ENCODE measurements around the gene CDC42EP4.
"Not testable (repeated sequence)": the region's sequence is repeated elsewhere in the genome, so short reads cannot be mapped to it uniquely, and the experiment has no call there.

CDC42EP4 gene

GRCh38 chr17:73308959-73309358 is 2.8 kb downstream of the CDC42EP4 start:
- H3K27me3 ChIP-seq (ENCODE audit: insufficient read depth, low read length); H3K4me3 ChIP-seq (ENCODE audit: low read length): not testable (repeated sequence)
- H3K4me1 ChIP-seq (ENCODE audit: insufficient read depth, low read length): peaks cover 27% of the 10 kb centered on the region

GRCh38 chr17:73308017-73308823 is 3.6 kb downstream of the CDC42EP4 start:
- Histone ChIP-seq H3K9me3 (ENCODE audit: low read length) (no peaks in the 10 kb centered on the region), H3K4me3 (ENCODE audit: low read length) (no peak overlapping the region), H3K27me3 (ENCODE audit: insufficient read depth, low read length) (no peaks in the 10 kb centered on the region), H2AFZ (ENCODE audit: low read depth, low read length) (no peak overlapping the region), H3K36me3 (ENCODE audit: insufficient read depth, low read length) (no peaks in the 10 kb centered on the region), H3K4me1 (ENCODE audit: insufficient read depth, low read length) (peaks cover 24% of the 10 kb centered on the region)

More at GRCh38 chr17:73308959-73309358, 2.8 kb downstream of the CDC42EP4 start:
- H2AFZ ChIP-seq (ENCODE audit: low read depth, low read length); H3K9me3 ChIP-seq (ENCODE audit: low read length); H3K36me3 ChIP-seq (ENCODE audit: insufficient read depth, low read length): not testable (repeated sequence)

DNA sequence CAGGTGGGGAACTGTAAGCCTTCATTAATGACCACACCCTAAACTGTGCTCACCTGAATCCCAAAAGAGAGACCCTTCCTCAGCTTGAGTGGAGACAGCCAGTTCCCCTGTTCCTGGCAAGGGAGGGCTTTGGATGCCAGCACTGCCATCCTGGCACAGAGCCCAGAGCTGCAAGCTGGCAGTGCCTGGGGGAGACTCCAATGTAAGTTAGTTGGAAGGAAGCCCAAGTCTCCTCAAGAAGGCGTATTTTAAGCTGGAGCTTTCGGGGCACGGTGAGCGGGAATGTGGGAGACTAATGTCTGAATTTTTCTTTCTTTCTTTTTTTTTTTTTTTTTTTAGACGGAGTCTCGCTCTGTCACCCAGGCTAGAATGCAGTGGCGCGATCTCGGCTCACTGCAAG is 4.7 kb downstream of the CDC42EP4 start:
- no peak overlapping the region for H2AFZ ChIP-seq (ENCODE audit: low read depth, low read length)
- H3K27me3 ChIP-seq (ENCODE audit: insufficient read depth, low read length): no peaks in the 10 kb centered on the region
- H3K36me3 ChIP-seq (ENCODE audit: insufficient read depth, low read length): no peaks in the 10 kb centered on the region
- H3K4me1 ChIP-seq (ENCODE audit: insufficient read depth, low read length): peaks cover 16% of the 10 kb centered on the region
- H3K9me3 ChIP-seq (ENCODE audit: low read length): no peaks in the 10 kb centered on the region
- no peak overlapping the region for H3K4me3 ChIP-seq (ENCODE audit: low read length)

- Histone ChIP-seq H3K9me3 (ENCODE audit: low read length) (no peaks in the 10 kb centered on the region), H3K27me3 (ENCODE audit: insufficient read depth, low read length) (no peaks in the 10 kb centered on the region), H3K4me3 (ENCODE audit: low read length) (no peak overlapping the region), H3K36me3 (ENCODE audit: insufficient read depth, low read length) (no peaks in the 10 kb centered on the region), H3K4me1 (ENCODE audit: insufficient read depth, low read length) (peaks cover 16% of the 10 kb centered on the region), H2AFZ (ENCODE audit: low read depth, low read length) (no peak overlapping the region)
These were observed 5.7 kb downstream of the CDC42EP4 start for GRCh38 chr17:73305845-73306836.

- Histone ChIP-seq H3K4me1 (ENCODE audit: insufficient read depth, low read length) (peaks cover 13% of the 10 kb centered on the region), H3K27me3 (ENCODE audit: insufficient read depth, low read length) (no peaks in the 10 kb centered on the region), H3K9me3 (ENCODE audit: low read length) (no peaks in the 10 kb centered on the region), H2AFZ (ENCODE audit: low read depth, low read length) (no peak overlapping the region), H3K4me3 (ENCODE audit: low read length) (no peak overlapping the region), H3K36me3 (ENCODE audit: insufficient read depth, low read length) (no peaks in the 10 kb centered on the region)
These were observed 6.6 kb downstream of the CDC42EP4 start for GRCh38 chr17:73304971-73305812.

- H3K9me3 ChIP-seq (ENCODE audit: low read length): no peaks in the 10 kb centered on the region
- H3K4me3 ChIP-seq (ENCODE audit: low read length): no peak overlapping the region
- H3K27me3 ChIP-seq (ENCODE audit: insufficient read depth, low read length): no peaks in the 10 kb centered on the region
- H2AFZ ChIP-seq (ENCODE audit: low read depth, low read length): no peak overlapping the region
- H3K4me1 ChIP-seq (ENCODE audit: insufficient read depth, low read length): peaks cover 7% of the 10 kb centered on the region
- no peaks in the 10 kb centered on the region for H3K36me3 ChIP-seq (ENCODE audit: insufficient read depth, low read length)
These were observed 7.4 kb downstream of the CDC42EP4 start for GRCh38 chr17:73304438-73304837.

DNA sequence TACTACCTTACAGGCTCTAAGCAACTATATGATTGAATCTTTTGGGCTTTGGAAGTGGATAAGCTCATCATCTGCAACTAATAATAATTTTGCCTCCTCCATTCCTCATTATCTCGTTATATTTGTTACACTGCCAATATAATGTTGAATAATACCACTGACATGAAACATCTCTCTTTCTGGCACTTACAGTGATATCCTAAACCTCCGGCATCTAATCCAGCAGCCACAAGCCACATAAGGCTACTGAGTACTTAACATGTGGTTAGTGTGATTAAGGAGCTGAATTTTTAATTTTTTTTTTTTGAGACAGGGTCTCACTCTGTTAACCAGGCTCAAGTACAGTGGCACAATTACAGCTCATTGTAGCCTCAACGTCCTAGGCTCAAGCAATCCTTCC is 9.6 kb downstream of the CDC42EP4 start:
- H2AFZ ChIP-seq (ENCODE audit: low read depth, low read length): no peak overlapping the region
- no peaks in the 10 kb centered on the region for H3K9me3 ChIP-seq (ENCODE audit: low read length)
- no peaks in the 10 kb centered on the region for H3K4me1 ChIP-seq (ENCODE audit: insufficient read depth, low read length)
- H3K4me3 ChIP-seq (ENCODE audit: low read length): no peak overlapping the region
- no peaks in the 10 kb centered on the region for H3K27me3 ChIP-seq (ENCODE audit: insufficient read depth, low read length)
- no peaks in the 10 kb centered on the region for H3K36me3 ChIP-seq (ENCODE audit: insufficient read depth, low read length)

- Histone ChIP-seq H3K27me3 (ENCODE audit: insufficient read depth, low read length) (no peaks in the 10 kb centered on the region), H2AFZ (ENCODE audit: low read depth, low read length) (no peak overlapping the region), H3K9me3 (ENCODE audit: low read length) (no peaks in the 10 kb centered on the region), H3K36me3 (ENCODE audit: insufficient read depth, low read length) (no peaks in the 10 kb centered on the region), H3K4me1 (ENCODE audit: insufficient read depth, low read length) (no peaks in the 10 kb centered on the region), H3K4me3 (ENCODE audit: low read length) (no peak overlapping the region)
These were observed 10.4 kb downstream of the CDC42EP4 start for GRCh38 chr17:73301369-73301768.

GRCh38 chr17:73300392-73300791 is 11.4 kb downstream of the CDC42EP4 start:
- H3K4me3 ChIP-seq (ENCODE audit: low read length): no peak overlapping the region
- no peaks in the 10 kb centered on the region for H3K9me3 ChIP-seq (ENCODE audit: low read length)
- H3K27me3 ChIP-seq (ENCODE audit: insufficient read depth, low read length): no peaks in the 10 kb centered on the region
- H3K4me1 ChIP-seq (ENCODE audit: insufficient read depth, low read length): no peaks in the 10 kb centered on the region
- no peaks in the 10 kb centered on the region for H3K36me3 ChIP-seq (ENCODE audit: insufficient read depth, low read length)
- no peak overlapping the region for H2AFZ ChIP-seq (ENCODE audit: low read depth, low read length)

GRCh38 chr17:73297934-73298861 is 13.6 kb downstream of the CDC42EP4 start:
- Histone ChIP-seq H3K36me3 (ENCODE audit: insufficient read depth, low read length) (no peaks in the 10 kb centered on the region), H3K4me3 (ENCODE audit: low read length) (no peak overlapping the region), H3K9me3 (ENCODE audit: low read length) (peaks cover 2% of the 10 kb centered on the region), H3K27me3 (ENCODE audit: insufficient read depth, low read length) (no peaks in the 10 kb centered on the region), H3K4me1 (ENCODE audit: insufficient read depth, low read length) (no peaks in the 10 kb centered on the region), H2AFZ (ENCODE audit: low read depth, low read length) (no peak overlapping the region)

- Histone ChIP-seq H3K4me3 (ENCODE audit: low read length) (no peak overlapping the region), H3K4me1 (ENCODE audit: insufficient read depth, low read length) (no peaks in the 10 kb centered on the region), H3K36me3 (ENCODE audit: insufficient read depth, low read length) (no peaks in the 10 kb centered on the region), H3K9me3 (ENCODE audit: low read length) (peaks cover 2% of the 10 kb centered on the region), H3K27me3 (ENCODE audit: insufficient read depth, low read length) (no peaks in the 10 kb centered on the region), H2AFZ (ENCODE audit: low read depth, low read length) (no peak overlapping the region)
These were observed 18.3 kb downstream of the CDC42EP4 start for GRCh38 chr17:73293480-73293911.

- Histone ChIP-seq H3K27me3 (ENCODE audit: insufficient read depth, low read length) (no peaks in the 10 kb centered on the region), H3K36me3 (ENCODE audit: insufficient read depth, low read length) (no peaks in the 10 kb centered on the region), H3K9me3 (ENCODE audit: low read length) (peaks cover 2% of the 10 kb centered on the region), H3K4me1 (ENCODE audit: insufficient read depth, low read length) (no peaks in the 10 kb centered on the region), H3K4me3 (ENCODE audit: low read length) (no peak overlapping the region), H2AFZ (ENCODE audit: low read depth, low read length) (no peak overlapping the region)
These were observed 18.8 kb downstream of the CDC42EP4 start for GRCh38 chr17:73293031-73293430.

Data from neuron (in vitro differentiated cells).